CD4-positive, alpha-beta T cell treated with Interleukin-12 subunit alpha and Interleukin-12 subunit beta, for 1 hour (primary cell): Measurements from ENCODE around the gene RABL6.
"Not testable (repeated sequence)": the region's sequence is repeated elsewhere in the genome, so short reads cannot be mapped to it uniquely, and the experiment has no call there.

Source experiments
- DNase-seq: peaks from one replicate; pipeline ENCODE4 v3.0.0-alpha.2; 2020

Gene RABL6

DNA sequence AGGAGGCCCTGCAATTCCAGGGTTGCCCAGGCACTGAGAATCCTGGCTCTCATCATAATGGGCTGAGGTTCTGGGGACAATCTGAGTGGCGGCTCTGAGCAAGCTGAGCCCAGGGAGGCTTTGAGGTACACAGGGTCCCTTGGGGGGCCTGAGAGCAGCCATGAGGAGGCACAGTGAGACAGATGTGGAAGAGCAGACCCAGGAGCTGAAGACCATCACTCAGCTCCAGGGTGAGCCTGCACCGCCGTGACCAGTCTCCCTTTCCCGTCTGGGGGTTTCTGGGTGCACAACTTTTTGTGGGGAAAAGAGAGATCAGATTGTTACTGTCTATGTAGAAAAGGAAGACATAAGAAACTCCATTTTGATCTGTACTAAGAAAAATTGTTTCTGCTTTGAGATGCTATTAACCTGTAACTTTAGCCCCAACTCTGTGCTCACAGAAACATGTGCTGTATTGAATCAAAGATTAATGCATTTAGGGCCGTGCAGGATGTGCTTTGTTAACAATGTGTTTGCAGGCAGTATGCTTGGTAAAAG, 11.4 kb upstream of the RABL6 start, which contains the start of gene CCDC183:
Gene CCDC183, plus strand, starts transcription at position 101 of the 537 bp plus-strand sequence. Its CDS starts 60 bp downstream, at position 161.
- no peak for DNase-seq

DNA sequence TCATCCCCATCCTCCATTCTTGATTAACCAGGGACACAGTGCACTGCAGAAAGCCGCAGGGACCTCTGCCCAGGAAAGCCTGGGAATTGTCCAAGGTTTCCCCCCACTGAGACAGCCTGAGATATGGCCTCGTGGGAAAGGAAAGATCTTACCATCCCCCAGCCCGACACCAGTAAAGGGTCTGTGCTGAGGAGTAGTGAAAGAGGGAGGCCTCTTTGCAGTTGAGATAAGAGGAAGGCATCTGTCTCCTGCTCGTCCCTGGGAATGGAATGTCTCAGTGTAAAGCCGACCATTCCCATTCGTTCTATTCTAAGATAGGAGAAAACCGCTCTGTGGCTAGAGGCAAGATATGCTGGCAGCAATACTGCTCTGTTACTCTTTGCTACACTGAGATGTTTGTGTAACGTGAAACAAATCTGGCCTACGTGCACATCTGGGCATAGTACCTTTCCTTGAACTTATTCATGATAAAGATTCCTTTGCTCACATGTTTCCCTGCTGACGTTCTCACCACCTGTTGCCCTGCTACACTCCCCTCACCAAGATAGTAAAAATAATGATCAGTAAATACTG, 10.9 kb upstream of the RABL6 start:
- not testable (repeated sequence) for DNase-seq

DNA sequence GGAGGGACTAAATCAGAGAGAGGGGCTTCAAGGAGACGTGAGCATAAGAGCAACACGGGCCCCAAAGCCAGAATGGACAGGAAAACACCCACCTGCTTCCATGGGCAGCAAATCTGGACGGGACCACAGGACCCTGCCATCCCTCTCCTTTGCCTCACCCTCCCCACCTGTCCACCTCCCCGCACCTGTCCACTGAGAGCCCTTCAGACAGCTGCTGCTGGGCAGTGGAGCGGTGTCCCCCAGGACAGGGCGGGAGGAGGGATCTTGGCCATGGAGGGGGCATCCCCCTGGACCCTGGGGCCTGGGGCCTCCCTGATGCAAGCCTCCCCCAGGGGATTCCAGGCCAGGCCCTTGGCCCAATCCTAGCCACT, 9.1 kb upstream of the RABL6 start:
- no peak for DNase-seq

DNA sequence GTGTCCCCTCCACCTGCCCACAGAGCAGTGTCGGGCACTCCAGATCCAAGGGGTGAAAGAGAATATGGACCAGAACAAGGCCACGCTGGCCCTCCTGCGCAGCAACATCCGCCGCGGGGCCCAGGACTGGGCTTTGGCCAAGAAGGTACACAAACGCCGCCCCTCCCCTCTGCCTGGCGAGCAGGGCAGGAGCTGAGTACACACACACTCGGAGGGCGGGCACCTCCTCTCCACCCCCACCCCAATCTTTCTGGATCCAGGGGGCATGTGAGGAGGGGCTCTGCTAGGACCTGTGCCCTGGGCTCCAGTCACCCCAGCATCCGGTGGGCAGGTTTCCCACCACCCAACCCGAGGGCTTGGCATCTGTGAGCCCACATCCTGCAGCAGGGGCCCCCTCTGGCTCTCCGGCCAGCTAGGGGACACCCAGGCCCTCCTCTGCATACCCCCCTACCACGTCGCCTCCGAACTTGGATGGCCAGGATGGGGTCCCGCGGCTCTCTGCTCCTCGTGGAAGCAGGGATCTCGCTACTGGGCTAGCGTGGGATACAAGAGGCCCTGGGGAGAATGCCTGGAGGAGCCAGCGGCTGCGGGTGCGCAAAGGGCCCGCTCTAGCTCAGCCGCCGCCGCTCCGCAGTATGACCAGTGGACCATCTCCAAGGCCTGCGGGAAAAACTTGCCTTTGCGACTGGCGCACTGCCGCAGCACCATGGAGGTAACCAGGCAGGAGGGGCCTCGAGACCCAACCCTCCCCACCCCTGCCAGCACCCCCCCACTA, 8.5 kb upstream of the RABL6 start:
- DNase-seq: no peak

DNA sequence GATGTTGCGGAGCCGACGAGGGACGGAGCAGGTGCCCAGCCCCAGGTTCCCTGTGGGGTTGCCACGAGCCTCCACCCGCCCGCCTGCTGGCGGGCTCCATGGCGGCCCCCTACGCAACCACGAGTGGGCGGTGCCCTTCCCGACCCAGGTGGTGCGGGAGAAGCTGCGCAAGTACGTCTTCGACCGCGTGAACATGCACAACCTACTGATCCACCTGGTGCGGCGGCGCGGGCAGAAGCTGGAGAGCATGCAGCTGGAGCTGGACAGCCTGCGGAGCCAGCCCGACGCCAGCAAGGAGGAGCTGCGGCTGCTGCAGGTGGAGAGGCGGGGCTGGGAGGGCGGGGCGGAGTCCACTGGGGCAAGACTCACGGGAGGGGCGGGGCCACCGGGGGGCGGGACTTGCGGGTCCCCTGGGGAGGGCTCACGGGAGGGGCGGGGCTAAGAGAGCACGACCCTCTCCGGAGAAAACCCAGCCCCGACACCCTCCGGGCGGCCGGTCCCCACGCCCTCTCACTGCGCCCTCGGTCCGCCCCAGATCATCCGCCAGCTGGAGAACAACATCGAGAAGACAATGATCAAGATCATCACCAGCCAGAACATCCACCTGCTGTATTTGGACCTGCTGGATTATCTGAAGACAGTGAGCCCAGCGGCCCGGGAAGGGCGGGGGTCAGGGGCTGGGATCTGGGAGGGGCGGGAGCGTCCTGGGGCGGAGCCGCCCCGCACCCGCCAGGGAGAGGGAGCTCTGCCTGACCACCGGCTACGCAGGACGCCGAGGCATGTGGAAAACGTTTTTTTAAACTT, 7.7 kb upstream of the RABL6 start:
- DNase-seq: peak; percentile 90

DNA sequence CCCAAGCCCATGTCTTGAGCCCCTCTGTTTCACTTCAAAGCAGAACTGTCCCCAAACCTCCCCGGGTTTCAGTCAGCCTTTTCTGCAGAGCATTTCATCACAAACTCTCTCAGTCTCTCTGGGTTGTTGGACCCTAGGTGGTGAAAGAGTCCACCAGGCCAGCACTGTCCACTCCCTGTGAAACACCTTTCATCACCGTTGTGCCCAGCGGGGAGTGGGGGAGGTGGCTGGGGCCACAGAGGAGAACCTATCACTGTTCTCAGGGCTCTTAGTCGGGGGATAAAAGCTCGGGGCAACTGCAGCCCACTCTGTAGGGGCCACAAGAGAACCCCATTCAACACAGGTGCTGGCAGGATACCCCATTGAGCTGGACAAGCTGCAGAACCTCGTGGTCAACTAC, 5.4 kb upstream of the RABL6 start:
- DNase-seq: no peak

DNA sequence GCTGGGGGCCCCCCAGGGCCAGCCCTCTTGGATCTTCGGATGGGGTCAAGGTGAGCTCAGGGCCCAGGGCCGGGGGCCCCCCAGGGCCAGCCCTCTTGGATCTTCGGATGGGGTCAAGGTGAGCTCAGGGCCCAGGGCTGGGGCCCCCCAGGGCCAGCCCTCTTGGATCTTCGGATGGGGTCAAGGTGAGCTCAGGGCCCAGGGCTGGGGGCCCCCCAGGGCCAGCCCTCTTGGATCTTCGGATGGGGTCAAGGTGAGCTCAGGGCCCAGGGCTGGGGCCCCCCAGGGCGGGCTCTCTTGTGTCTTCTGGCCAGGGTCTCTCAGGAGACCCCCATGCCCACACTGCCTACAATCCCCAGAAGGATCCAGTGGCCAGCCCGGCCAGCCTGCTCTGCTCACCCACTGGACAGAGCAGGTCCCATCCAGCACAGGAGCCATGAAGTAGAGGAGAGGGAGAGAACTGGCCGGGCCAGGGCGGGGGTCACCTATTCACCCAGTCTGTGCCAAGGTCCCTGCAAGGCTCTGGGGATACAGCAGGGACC, 4.7 kb upstream of the RABL6 start:
- not testable (repeated sequence) for DNase-seq

DNA sequence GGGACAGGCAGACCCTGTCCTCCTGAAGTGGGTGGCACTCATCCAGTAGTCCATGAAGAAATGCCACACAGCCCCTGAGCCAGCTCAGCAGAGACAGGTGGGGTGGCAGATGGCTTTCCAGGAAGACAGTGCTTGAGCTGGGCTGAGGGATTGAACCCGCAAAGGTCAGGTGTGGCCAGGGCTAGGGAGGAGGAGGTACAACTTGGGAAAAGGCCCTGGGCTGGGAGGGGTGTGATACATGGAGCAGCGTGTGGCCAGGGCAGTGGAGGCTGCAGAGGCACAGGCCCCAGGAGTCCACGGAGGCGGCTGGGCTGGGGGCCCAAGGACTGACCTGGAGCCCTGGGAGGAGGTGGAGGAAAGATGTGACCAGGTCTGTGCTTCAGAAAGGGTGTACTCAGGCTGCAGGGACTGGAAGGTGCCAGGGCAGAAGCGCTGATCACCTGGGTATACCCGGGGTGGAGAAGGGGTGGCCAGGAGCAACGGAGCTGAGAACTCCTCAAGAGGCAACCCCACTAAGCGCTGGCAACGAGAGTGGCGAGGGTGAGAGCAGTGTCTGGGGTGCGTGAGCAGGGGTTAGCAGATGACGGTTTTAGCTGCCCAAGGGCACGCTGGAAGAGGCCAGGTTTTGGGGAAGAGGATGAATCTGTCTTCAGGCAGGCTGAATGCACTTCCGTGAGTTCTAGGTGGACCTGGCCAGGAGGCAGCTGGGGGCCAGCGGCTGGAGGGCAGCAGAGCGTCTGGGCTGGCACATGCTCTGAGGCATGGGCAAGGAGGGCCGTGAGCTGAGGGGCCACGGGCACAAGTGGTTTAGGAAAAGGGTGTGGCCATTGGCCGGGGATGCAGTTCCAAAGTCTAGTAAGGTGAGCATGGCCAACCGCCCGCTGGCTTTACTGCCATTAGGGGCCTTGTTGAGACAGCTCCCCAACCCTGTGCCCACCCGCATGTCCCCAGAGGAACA, 3.9 kb upstream of the RABL6 start:
- DNase-seq: no peak

DNA sequence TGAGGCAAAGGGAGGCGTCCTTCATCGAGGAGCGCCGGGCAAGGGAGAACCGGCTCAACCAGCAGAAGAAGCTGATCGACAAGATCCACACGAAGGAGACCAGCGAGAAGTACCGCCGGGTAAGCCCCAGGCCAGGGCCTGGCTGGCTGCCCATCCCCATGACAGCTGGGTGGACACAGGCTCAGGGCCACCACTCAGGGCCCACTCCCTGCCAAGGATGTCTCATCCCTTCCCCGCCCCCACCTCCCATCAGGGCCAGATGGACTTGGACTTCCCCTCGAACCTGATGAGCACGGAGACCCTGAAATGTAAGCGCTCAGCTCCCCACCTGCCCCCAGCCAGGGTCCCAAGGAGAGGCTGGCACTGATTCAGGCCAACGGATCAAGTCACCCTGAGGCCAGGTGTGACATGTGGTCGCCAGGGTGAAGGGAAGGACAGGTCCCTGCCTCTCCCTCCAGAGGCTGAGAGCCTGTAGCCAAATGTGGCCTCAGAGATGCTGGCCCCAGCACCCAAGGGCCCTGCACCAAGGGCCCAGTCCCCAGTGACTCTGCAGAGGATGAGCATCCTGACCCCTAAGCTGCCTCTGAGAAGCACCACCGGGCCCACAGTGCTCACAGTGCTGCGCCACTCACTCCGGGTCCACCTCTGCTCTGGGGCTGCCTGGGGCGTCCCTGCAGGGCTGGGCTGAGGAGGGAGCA, 3.1 kb upstream of the RABL6 start:
- DNase-seq: no peak

DNA sequence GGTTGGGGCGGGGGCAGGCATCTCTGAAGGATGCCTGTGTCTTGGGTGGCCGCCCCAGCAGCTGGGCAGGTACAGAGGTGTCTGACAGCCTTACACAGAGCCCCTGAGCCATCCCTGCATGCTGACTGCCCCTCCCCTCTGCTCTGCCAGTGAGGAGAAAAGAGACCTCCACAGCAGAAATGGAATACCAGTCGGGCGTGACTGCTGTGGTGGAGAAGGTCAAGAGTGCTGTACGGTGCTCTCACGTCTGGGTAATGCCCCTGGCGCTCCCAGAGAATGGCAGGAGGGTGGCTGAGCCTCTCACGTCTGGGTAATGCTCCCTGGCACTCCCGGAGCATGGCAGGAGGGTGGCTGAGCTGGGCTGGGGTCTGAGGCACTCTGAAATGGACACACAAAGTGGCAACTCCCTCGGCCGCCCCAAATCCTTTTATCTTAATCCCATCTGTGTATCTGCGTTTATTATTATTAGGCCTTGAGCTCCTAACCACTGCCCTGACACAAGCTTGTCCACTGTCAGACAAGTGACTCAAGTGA, 2.5 kb upstream of the RABL6 start:
- DNase-seq: no peak

DNA sequence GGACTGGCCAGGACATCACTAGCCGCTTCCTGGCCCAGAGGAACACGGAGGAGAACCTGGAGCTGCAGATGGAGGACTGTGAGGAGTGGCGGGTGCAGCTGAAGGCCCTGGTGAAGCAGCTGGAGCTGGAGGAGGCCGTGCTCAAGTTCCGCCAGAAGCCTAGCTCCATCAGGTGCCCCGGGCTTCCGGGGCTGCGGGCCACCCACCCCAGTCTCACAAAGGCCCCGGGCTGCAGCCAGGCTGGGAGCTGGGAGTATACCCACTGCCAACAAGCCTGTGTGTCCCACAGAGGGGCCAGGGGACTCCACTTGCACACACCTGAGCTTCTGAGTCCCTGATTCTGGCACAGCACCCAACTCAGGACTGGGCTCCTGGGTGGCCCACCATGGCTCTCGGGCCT, 1.7 kb upstream of the RABL6 start:
- no peak for DNase-seq

DNA sequence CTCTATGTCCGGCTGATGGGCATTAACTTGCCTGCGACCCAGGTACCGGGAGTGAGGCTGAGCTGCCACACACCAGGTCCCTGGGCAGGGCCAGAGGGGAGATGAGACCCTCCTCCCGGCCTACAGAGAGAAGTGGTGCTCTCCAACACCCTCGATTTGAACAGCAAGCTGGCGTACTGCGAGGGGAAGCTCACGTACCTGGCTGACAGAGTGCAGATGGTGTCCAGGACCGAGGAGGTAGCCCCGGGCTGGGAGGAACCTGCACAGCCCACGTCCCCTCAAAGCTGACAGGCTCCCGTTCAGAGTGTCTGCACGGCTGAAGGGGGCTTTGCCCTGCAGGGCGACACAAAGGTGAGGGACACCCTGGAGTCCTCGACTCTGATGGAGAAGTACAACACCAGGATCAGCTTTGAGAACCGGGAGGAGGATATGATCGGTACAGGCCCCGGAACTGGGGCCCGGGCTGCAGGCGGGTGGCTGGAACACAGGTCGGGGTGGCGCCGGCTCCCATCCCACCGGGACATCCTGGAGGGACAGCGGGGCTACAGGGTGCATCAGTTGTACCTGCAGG, 1.0 kb upstream of the RABL6 start:
- no peak for DNase-seq

DNA sequence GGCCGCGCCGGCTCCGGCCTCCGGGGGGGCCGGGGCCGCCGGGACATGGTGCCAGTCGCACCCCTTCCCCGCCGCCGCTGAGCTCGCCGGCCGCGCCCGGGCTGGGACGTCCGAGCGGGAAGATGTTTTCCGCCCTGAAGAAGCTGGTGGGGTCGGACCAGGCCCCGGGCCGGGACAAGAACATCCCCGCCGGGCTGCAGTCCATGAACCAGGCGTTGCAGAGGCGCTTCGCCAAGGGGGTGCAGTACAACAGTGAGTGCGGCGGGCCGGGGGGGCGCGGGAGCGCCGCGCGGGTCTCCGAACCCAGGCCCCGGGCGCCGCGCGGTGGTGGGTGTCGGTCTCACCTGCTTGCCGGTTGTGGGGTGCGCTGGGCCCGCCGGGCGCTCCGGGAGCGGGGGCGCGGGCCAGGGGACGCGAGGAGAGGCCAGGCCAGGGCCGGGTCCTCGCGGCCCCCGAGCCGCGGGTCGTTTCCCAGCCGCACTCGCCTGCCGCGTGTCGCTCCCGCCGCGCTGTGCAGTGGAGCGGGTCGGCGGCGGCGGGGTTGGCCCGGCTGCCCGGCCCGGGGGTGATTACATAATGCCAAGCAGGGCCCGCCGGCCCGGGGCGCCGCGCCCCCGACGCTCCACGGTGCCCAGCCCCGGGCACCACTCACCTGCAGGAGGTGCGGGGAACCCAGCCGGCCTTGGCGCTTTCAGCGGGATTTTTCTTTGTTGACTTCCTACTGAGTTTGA, 492 bp downstream of the RABL6 start:
- DNase-seq: peak; percentile 60

DNA sequence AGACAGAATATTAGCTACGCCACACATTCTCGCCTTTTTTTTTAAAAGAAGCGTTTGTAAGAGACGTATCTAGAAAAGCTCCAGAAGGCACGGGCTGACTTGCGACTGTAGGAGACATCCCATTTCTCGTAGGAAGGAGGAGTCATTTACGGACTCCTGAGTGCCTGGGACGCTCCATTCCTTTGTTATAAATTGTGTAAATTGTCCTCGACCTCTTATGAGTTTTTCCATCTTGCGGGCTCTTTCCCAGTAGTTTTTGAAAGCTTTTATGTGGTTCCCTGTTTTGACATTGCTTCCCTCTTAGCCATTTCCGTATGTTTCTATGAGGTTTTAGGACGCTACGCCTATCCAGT, 1.0 kb downstream of the RABL6 start:
- no peak for DNase-seq

DNA sequence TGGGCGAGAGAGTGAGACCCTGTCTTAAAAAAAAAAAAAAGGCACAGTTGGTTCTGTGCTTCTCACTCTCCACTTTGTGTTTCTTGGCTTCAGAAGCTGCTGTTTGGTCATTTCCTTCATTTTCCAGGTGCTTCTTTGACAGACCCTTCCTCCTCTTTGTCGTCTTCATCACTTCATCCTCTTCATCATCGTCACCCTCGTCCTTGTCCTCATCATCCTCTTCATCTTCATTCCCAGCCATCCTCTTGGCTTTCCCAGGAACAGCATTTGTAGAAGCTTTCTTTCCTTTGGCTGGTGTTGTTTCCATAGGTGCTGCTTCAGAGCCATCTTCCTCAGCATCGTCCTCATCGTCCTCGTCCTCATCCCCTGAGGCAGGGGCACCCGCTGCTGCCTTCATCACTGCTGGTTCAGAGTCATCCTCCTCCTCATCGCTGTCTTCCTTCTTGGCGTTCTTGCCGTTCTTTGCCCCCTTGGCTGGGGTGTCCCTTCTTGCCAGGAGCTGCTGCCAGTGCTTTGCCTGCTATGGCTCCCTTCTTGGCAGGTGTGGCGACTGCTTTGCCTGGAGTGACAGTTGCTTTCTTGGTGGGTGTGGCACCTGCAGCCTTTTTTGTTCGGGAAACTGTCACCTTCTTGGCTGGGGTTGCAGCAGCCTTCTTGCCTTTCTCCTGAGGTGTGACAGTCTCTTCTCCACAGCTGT, 7.1 kb downstream of the RABL6 start:
- DNase-seq: no peak

DNA sequence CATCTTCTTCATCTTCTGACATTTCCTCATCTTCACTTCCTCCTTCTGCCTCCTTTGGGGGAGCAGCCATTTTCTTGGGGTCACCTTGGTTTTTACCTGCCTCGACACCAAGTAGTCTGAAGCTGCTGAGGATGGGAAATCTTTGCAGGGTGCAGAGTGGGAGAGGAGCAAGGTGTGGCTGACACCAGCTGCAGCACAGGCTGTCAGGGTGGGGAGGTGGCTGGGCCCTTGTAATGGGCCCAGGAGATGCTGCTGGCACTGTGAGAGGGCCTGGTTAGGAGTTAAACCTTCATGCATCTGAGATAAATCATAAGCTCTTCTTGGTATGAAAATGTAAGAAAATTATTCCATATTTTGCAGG, 7.7 kb downstream of the RABL6 start:
- DNase-seq: no peak

DNA sequence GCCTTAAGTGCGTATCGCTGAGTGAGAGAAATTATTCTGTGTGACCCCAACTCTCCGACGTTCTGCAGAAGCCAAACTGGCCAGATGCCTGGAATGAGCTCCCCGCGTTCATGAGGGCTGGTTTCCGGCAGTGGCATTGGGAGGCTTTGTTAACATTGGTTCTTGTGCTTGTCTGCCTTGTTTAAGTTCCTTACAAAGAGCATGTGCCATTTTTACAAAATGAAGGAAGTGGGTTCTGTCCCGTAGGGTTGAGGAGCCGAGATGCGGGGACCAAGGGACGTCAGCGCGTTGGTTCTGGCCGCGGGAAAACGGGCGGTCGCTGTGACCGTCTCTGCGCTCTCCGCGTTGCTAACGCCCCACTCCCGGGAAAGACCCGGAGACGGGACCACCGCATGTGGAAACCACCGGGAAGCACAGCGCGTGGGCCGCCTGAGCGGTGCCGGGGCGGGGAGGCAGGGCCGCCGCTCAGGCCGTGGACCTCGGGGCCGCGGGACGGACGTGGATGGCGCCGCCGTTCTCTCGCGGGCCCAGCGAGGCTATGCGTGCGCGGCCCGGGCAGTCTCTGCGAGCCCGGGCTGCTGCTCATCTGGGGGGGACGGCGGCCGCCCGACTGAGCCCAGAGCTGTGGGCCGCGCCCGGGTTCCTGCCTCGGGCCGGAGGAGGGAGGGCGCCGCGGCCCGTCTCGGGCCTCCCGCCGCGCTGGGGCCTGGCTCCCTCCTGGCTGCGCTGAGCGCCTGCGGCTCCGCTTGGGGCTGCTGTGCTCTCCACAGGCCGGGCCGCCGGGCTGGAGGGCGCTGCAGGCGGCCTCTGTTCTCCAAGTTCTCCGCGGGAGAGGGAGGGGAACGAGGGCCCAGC, 13.4 kb downstream of the RABL6 start:
- DNase-seq: no peak

DNA sequence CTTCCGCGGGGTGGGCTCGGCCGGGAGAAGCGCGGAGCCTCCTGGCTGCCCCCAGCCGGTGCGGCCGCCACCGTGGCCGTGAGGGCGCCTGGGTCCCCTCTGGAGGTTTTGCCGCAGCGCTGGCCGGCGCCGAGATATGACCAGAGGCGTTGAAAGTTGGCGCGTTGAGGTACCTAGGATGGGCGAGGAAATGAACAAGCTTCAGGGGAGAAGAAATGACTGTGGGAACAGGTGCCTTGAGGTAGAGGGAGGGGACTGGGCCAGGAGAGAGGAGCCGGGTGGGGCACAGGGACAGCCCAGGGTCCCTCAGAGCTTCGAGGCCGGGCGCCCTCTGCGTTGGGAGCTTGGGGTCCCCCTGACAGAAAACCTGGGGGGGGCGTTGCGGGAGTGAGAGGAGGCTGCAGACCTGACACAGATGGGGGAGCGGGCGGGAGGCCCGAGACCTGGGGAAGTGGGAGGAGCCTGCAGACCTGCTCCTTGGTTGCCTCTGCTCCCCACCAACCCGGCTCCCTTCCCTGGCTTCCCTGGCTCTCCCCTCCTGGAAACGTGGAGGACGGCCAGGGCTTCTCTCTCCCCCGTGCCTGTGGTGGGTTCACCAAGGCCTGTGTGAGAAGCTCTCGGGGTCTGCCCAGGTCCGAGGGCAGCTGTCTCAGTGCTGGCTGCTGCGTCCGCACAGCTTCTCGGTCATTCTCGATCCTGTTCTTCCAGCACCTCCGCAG, 14.2 kb downstream of the RABL6 start:
- DNase-seq: no peak
